WERI-Rb-1 (cell line): ENCODE measurements around the gene COL12A1.

Source experiments
- DNase-seq: peaks from one replicate; pipeline ENCODE4 v3.0.0-alpha.2; 2020
- H3K27ac ChIP-seq: fragments of 250-450 bp; sonication (Bioruptor Pico); 2 replicates; pipeline ENCODE4 v1.5.1; 2020; ENCODE audit warnings: mild to moderate bottlenecking, moderate library complexity
- H3K27me3 ChIP-seq: fragments of 250-450 bp; sonication (Bioruptor Pico); 2 replicates; pipeline ENCODE4 v1.5.1; 2021; ENCODE audit warnings: mild to moderate bottlenecking, low read depth, moderate library complexity; ENCODE audit not compliant: insufficient read depth, severe bottlenecking
- H3K36me3 ChIP-seq: fragments of 250-450 bp; sonication (Bioruptor Pico); 2 replicates; pipeline ENCODE4 v1.5.1; 2020; ENCODE audit warnings: mild to moderate bottlenecking, moderate library complexity
- H3K4me3 ChIP-seq: 2 replicates; pipeline ENCODE4 v1.5.1; 2011; ENCODE audit warnings: low read depth, mild to moderate bottlenecking, control low read depth, low read length
- H3K9me3 ChIP-seq: fragments of 250-450 bp; sonication (Bioruptor Pico); 2 replicates; pipeline ENCODE4 v1.5.1; 2021; ENCODE audit warnings: mild to moderate bottlenecking, moderate library complexity; ENCODE audit not compliant: severe bottlenecking
- TF ChIP-seq, protein P1 (sequence below): IDR thresholded peaks from 2 replicates; pipeline ENCODE4 v1.5.1; 2011; ENCODE audit warnings: low read depth, mild to moderate bottlenecking, control low read depth, inconsistent platforms, low read length

Gene COL12A1

DNA sequence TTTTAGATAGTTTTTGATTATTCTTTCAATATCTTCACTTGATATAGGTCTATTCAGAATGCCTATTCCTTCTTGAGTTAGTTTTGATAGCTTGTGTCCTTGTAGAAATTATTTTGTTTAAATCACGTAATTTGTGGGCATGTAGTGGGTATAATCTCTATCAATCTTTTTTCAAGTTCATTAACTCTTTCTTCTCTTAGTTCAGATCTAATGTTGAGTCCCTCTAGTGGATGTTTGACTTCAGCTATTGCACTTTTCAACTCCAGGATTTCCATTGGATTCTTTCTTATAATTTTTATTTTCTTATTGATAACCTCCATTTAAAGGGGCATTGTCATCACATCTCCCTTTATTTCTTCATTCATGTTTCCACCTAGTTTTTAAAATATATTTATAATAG is 135.6 kb downstream of the COL12A1 start:
- TF ChIP-seq, protein P1, sequence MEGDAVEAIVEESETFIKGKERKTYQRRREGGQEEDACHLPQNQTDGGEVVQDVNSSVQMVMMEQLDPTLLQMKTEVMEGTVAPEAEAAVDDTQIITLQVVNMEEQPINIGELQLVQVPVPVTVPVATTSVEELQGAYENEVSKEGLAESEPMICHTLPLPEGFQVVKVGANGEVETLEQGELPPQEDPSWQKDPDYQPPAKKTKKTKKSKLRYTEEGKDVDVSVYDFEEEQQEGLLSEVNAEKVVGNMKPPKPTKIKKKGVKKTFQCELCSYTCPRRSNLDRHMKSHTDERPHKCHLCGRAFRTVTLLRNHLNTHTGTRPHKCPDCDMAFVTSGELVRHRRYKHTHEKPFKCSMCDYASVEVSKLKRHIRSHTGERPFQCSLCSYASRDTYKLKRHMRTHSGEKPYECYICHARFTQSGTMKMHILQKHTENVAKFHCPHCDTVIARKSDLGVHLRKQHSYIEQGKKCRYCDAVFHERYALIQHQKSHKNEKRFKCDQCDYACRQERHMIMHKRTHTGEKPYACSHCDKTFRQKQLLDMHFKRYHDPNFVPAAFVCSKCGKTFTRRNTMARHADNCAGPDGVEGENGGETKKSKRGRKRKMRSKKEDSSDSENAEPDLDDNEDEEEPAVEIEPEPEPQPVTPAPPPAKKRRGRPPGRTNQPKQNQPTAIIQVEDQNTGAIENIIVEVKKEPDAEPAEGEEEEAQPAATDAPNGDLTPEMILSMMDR = no peak
- Histone ChIP-seq H3K27ac (no peak overlapping the region), H3K36me3 (no peaks in the 10 kb centered on the region), H3K4me3 (no peak overlapping the region), H3K27me3 (peaks cover 23% of the 10 kb centered on the region), H3K9me3 (no peaks in the 10 kb centered on the region)
- no peak for DNase-seq

DNA sequence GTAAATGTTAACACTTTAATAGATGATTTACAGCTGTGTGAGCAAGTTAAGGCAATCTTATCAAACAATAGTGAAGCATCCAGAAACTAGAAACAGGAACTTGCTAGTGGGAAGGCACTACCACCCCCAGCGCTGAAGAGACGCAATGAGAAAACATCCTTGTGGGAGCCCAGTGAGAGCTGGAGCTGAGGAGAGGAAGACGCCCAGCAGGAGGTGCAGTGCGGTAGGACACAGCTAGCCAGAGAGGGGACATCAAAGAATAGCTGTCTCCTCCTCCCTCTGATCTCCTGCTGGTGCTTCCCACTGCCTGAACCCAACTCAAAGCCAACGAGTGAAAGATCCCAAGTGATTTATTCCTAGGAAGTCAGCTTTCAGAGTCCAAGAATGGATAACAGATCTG is 140.3 kb downstream of the COL12A1 start:
- DNase-seq = no peak
- Histone ChIP-seq H3K9me3 (no peaks in the 10 kb centered on the region), H3K4me3 (no peak overlapping the region), H3K27me3 (peaks cover 41% of the 10 kb centered on the region), H3K36me3 (no peaks in the 10 kb centered on the region), H3K27ac (no peak overlapping the region)
- TF ChIP-seq, protein P1 = no peak

DNA sequence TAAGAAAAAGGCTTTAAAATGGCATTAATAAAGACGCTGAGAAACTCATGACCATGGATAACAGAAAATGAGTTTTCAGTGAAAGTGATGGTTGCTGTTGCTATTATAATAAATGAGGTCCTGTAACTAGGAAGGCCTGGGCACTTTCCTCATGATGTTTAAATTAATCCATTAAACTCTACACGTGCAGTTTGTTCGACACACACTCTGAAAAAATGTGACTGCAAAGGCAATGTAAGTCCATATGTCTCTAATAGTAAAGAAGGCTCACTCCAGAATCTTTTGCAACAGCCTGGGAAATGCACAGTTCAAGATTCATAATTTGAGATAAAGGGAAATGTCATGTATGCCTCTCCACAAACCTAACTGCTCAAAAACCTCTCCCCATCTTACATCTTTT is 153.4 kb downstream of the COL12A1 start:
- Histone ChIP-seq H3K4me3 (no peak overlapping the region), H3K27ac (no peak overlapping the region), H3K27me3 (peaks cover 53% of the 10 kb centered on the region), H3K9me3 (no peaks in the 10 kb centered on the region), H3K36me3 (no peaks in the 10 kb centered on the region)
- TF ChIP-seq, protein P1 = no peak
- no peak for DNase-seq

DNA sequence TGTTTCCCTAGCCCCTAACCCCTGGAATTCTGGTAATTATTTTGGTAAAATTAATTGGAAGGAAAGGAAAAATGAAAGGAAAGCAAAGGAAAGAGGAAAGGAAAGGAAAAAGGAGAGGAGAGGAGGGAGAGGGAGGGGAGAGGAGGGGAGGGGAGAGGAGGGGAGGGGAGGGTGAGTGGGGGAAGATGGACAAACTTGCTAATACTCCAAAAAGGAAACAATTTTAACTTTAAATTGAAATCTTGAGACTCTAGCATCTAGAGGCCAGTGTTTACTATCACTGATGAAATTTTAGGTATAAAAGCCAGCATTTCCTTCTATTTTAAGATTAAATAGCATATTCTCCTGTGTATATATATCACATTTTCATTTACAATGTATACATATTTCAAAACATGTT is 156.5 kb downstream of the COL12A1 start:
- no peaks in the 10 kb centered on the region for H3K36me3 ChIP-seq
- DNase-seq = no peak
- H3K27ac ChIP-seq = no peak overlapping the region
- peaks cover 47% of the 10 kb centered on the region for H3K27me3 ChIP-seq
- TF ChIP-seq, protein P1 = no peak
- no peak overlapping the region for H3K4me3 ChIP-seq
- H3K9me3 ChIP-seq = no peaks in the 10 kb centered on the region

DNA sequence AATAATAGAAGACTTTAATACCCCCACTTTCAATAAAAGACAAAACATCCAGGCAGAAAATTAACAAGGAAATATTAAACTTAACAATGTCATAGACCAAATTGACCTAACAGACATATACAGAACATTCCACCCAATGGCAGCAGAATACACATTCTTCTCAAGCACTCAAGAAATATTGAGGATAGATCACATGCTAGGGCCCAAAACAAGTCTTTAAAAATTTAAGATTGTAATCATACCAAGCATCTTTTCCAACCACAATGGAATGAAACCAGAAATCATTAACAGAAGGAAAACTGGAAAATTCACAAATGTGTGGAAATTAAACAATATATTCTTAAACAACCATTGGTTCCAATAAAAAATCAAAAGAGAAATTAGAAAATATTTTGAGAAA is 161.0 kb downstream of the COL12A1 start:
- no peak for DNase-seq
- H3K9me3 ChIP-seq = no peaks in the 10 kb centered on the region
- no peak overlapping the region for H3K4me3 ChIP-seq
- TF ChIP-seq, protein P1 = no peak
- no peaks in the 10 kb centered on the region for H3K36me3 ChIP-seq
- no peak overlapping the region for H3K27ac ChIP-seq
- peaks cover 37% of the 10 kb centered on the region for H3K27me3 ChIP-seq

DNA sequence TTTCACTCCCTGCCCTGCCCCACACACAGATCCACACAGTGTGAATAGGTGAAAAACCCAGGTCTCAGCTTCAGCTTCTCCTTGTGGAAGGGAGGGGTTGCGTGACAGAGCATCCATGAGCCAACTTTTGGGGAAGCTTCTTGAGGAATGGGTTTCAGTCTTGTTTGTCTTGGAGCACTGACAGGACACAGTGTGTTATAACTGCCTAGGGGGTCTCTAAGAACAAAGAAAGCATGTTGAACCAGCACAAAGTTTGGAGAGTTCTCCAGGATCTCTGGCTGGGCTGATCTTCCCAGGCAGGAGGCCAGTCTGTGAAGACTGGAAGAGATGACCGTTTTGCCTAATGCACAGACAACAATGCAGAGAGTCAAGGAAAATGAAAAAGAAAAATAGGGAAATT is 164.5 kb downstream of the COL12A1 start:
- Histone ChIP-seq H3K4me3 (no peak overlapping the region), H3K36me3 (no peaks in the 10 kb centered on the region), H3K27me3 (peaks cover 36% of the 10 kb centered on the region), H3K9me3 (no peaks in the 10 kb centered on the region), H3K27ac (no peak overlapping the region)
- DNase-seq = no peak
- TF ChIP-seq, protein P1 = no peak
